ENCODE results near the gene TTC13. TPM values are rescaled to one million over a fixed set of nuclear protein-coding genes. Genes with fewer than 3 reads are reported as not detected.

Gene TTC13
- total RNA-seq, 4 donors from 2014 or later = 17.3 to 106 (median 42.6) TPM

DNA sequence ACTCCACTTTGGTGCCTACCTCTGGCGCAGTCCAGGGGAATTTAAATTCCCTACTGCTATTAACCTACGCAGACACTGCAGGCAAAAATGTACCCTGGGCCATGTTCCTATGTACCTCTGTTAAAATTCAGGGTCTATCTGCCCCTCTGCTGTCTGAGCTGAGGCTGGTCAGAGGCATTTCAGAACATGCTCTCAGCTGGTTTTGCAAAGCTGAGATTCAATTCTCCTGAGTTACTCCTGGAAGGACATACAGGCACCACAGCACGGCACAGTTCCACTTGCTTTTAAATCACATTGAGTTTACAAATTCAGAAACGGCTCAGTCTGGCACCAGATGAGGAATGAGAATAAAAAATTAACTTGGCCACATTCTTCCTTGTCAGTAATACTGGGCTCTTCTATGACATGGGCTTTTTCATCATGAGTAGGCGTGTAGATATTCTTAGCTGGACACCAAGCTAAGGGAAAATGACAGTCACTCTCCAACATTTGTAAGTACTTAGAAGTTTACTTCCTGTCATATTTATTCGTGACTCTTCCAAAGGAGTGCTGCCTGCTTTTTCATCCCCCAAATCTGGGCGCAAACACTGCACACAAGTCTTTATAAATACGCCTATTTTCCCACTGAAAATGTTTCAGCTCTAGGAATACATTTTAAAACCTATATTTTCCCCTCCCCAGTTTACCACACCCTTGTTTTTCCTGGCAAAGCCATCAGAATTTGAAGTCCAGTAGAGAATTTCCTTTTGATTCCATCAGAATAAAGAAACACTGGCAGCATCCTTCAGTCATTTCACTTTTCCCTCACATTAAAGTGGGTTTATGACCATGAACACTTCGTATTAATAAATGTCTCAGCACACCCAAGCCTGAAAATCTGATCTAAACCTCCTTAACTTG is 112.2 kb downstream of the TTC13 start:
- TF ChIP-seq, protein P1, sequence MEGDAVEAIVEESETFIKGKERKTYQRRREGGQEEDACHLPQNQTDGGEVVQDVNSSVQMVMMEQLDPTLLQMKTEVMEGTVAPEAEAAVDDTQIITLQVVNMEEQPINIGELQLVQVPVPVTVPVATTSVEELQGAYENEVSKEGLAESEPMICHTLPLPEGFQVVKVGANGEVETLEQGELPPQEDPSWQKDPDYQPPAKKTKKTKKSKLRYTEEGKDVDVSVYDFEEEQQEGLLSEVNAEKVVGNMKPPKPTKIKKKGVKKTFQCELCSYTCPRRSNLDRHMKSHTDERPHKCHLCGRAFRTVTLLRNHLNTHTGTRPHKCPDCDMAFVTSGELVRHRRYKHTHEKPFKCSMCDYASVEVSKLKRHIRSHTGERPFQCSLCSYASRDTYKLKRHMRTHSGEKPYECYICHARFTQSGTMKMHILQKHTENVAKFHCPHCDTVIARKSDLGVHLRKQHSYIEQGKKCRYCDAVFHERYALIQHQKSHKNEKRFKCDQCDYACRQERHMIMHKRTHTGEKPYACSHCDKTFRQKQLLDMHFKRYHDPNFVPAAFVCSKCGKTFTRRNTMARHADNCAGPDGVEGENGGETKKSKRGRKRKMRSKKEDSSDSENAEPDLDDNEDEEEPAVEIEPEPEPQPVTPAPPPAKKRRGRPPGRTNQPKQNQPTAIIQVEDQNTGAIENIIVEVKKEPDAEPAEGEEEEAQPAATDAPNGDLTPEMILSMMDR (IDR thresholded peaks at IDR 0.05) = no peak
- TF ChIP-seq POLR2A (IDR thresholded peaks at IDR 0.05) = no peak
- H3K4me1 ChIP-seq = peaks cover 0 to 25% (median 3%) of the 10 kb centered on the region in 4 donors
- H3K27ac ChIP-seq = peak overlapping the region; percentile 12 to 82 (median 32)
- no peaks in the 10 kb centered on the region for H3K9me3 ChIP-seq
- DNase-seq = no peak
- no peaks in the 10 kb centered on the region for H3K27me3 ChIP-seq
- H3K4me3 ChIP-seq = peak overlapping the region in 3 of 4 donors; percentile 78 to 98 (median 94)
- H3K36me3 ChIP-seq = no peaks in the 10 kb centered on the region

DNA sequence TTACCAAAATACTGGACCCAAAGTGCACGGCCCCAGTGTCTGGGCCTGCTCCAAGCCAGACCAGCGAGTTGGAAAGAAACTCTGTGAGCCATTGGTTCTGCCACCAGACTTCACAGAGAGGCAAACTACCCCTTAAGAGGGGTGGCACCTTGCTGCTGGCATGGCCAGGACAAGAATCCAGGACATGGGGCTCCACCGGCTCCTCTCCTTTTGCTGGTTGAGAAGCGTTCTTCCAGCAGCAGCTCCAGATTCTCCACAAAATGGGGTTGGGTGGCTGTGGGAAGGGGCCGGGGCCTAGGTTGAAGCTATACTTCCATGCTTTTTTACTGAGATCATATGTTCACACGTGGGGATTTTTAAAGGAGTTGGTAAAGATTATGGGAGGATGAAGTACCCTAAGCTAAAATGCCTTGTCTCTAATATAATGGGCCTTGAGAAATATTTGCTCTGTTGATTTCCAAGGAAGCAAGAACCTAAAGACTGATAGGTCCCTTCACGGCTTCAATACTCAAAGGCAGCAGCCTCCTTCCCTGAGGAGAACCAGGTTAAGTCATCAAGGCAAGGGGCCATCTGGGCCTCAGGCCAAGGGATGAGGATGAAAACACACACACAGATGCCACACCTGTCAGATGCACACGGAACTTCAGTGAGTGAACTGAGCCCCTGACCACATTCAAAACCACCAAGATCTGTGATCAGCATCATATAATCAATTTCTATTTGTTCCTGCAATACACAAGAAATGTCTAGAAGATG is 113.4 kb downstream of the TTC13 start:
- Histone ChIP-seq H3K27me3 (no peaks in the 10 kb centered on the region), H3K27ac (peak overlapping the region in 1 of 4 donors; percentile 82), H3K9me3 (no peaks in the 10 kb centered on the region), H3K4me1 (peaks cover 0 to 25% (median 3%) of the 10 kb centered on the region in 4 donors), H3K36me3 (no peaks in the 10 kb centered on the region), H3K4me3 (no peak overlapping the region)
- DNase-seq = no peak
- no peak for TF ChIP-seq POLR2A (IDR thresholded peaks at IDR 0.05)

DNA sequence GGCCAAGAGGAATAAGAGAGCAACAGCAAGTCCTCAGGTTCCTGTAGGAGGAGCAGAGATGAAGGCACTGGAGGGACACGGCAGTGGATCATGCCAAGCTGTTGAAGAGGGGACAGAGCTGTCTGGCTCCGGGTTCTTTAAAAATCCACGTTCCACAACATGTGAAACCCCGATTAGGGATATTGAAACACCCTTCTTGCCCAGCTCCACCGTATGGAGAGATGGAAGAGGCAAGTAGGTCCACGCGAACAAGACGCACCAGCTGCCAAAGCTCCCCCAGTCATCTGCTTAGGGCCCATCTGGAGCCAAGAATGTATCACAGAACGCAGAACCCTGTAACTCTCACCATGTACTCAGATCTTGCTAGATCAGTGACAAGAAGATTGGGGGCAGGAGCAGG is 114.2 kb downstream of the TTC13 start:
- no peaks in the 10 kb centered on the region for H3K36me3 ChIP-seq
- H3K9me3 ChIP-seq = no peaks in the 10 kb centered on the region
- TF ChIP-seq, protein P1 (IDR thresholded peaks at IDR 0.05) = no peak
- H3K4me3 ChIP-seq = no peak overlapping the region
- peaks cover 0 to 22% (median 3%) of the 10 kb centered on the region in 4 donors for H3K4me1 ChIP-seq
- DNase-seq = no peak
- H3K27ac ChIP-seq = peak overlapping the region in 1 of 4 donors; percentile 1
- no peaks in the 10 kb centered on the region for H3K27me3 ChIP-seq

DNA sequence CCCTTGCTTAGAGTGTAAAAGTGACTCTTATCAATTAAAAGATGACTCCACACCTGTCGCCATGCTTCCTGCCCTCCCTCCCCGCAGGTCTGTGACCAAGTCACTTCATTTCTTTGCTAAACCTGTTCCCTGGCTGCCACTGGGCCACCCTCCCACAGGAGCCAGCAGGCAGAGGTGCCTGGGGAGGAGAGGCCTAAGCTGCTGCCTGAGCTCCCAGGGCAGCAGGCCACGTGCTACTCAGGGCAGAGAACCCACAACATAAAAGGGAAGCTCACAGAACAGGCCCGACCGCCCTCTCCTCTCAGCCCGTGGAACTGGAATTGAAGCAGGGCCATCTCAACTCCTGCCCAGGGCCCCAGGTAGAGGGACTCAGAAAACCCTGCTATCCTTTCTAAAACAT is 115.2 kb downstream of the TTC13 start:
- Histone ChIP-seq H3K9me3 (no peaks in the 10 kb centered on the region), H3K27ac (peak overlapping the region in 1 of 4 donors; percentile 13), H3K4me3 (no peak overlapping the region), H3K36me3 (no peaks in the 10 kb centered on the region), H3K4me1 (peaks cover 0 to 24% (median 0%) of the 10 kb centered on the region in 4 donors), H3K27me3 (no peaks in the 10 kb centered on the region)
- no peak for TF ChIP-seq POLR2A (IDR thresholded peaks at IDR 0.05)
- TF ChIP-seq, protein P1 (IDR thresholded peaks at IDR 0.05) = no peak
- DNase-seq = peak in 1 of 3 donors; percentile 23

DNA sequence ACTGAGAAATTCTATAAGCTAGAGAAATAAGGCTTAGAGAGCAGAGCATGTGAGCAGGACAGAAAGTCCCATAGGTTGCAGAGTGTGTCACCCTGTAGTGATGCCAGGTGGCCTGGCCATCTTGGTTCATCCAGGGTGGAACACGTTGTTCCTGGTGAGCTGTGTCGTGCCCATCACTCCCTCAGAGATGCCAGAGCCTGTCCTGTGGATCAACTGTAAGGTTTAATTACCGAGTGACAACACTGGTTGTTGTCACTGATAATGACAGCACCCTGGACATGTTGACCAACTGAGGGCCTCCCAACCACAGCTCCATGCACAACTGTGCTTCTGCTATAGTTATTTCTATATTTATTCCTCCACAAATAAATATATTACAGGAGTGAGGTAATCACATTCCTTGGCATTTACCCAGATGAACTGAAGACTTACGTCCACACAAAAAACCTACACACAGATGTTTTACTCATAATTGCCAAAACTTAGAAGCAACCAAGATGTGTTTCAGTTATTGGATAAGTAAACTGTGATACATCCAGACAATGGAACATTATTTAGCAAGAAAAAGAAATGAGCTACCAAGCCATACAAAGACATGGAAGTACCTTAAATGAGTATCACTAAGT is 116.6 kb downstream of the TTC13 start:
- H3K27me3 ChIP-seq = no peaks in the 10 kb centered on the region
- TF ChIP-seq, protein P1 (IDR thresholded peaks at IDR 0.05) = no peak
- no peak for TF ChIP-seq POLR2A (IDR thresholded peaks at IDR 0.05)
- H3K4me1 ChIP-seq = peaks cover 0 to 23% (median 0%) of the 10 kb centered on the region in 4 donors
- H3K36me3 ChIP-seq = no peaks in the 10 kb centered on the region
- H3K9me3 ChIP-seq = no peaks in the 10 kb centered on the region
- H3K4me3 ChIP-seq = no peak overlapping the region
- DNase-seq = no peak
- no peak overlapping the region for H3K27ac ChIP-seq

All from Peyer's patch (tissue), 4 donors.